GM12878 (cell line): ENCODE measurements around the gene NHLRC3. TPM values are rescaled to one million over a fixed set of nuclear protein-coding genes. Genes with fewer than 3 reads are reported as not detected.

Experiments used
- ATAC-seq: fragments of 200-7000 bp; cut with Tn5 transposase; 3 replicates; pipeline ENCODE4 v1.9.1; 2020; ENCODE audit warnings: mild to moderate bottlenecking, moderate library complexity
- BruUV-seq: library from RNA; stranded (reverse); fragments of 400-500 nt; replicated peaks from 2 replicates; lab custom pipeline; 2021; lab: Mats Ljungman, UMichigan
- CTCF ChIA-PET: fragments of 300-600 bp; sonication (Branson Sonifier 250); formaldehyde crosslinking; extraction: SDS; loops from one replicate; lab custom pipeline; 2021; ENCODE audit warnings: inconsistent platforms; lab: Yijun Ruan, JAX
- POLR2A ChIA-PET: fragments of 350-600 bp; formaldehyde crosslinking; extraction: SDS; loops from one replicate; lab custom pipeline; 2021; ENCODE audit warnings: inconsistent platforms; lab: Charles Lee
- RAD21 ChIA-PET: fragments of 300-600 bp; sonication (Branson Sonifier 250); formaldehyde crosslinking; loops from one replicate; lab custom pipeline; 2023; ENCODE audit warnings: antibody characterized with exemption; ENCODE audit not compliant: unreplicated experiment; lab: Charles Lee
- SMC1A ChIA-PET: fragments of 300-600 bp; sonication (Branson Sonifier 250); formaldehyde crosslinking; loops from one replicate; lab custom pipeline; 2023; ENCODE audit not compliant: unreplicated experiment, uncharacterized antibody; lab: Charles Lee
- DNase-seq: peaks from one replicate; pipeline ENCODE4 v3.0.0-alpha.2; 2011; ENCODE audit warnings: low read depth, low spot score
- FAIRE-seq: peaks from 3 replicates; lab custom pipeline; 2011; peaks lifted over from hg19 to GRCh38; lab: Jason Lieb, UNC
- H2AFZ ChIP-seq: 2 replicates; pipeline ENCODE4 v1.6.0; 2011; ENCODE audit warnings: low read depth, low read length, control low read depth; ENCODE audit not compliant: control insufficient read depth
- H3K27ac ChIP-seq: 2 replicates; pipeline ENCODE4 v1.5.1; 2011; ENCODE audit warnings: control low read depth; ENCODE audit not compliant: control insufficient read depth, insufficient read depth
- H3K27me3 ChIP-seq, 2 experiments: replicated peaks in 1 of 2; 2 replicates each; pipeline versions ENCODE4 v1.6.0 to v1.6.1; 2011; ENCODE audit warnings: low read length in 1 of 2; ENCODE audit not compliant: control insufficient read depth in 2 of 2, insufficient read depth in 2 of 2
- H3K36me3 ChIP-seq, 2 experiments: 2 replicates each; pipeline ENCODE4 v1.5.1; 2011; ENCODE audit warnings: low read length in 1 of 2; ENCODE audit not compliant: control insufficient read depth in 2 of 2, insufficient read depth in 2 of 2
- H3K4me1 ChIP-seq: 2 replicates; pipeline ENCODE4 v1.6.1; 2011; ENCODE audit warnings: mild to moderate bottlenecking, low read length, moderate library complexity, mixed read lengths; ENCODE audit not compliant: control insufficient read depth, insufficient read depth
- H3K4me2 ChIP-seq: 2 replicates; pipeline ENCODE4 v1.6.0; 2011; ENCODE audit warnings: control low read depth; ENCODE audit not compliant: control insufficient read depth, insufficient read depth
- H3K4me3 ChIP-seq: fragments of 200-600 bp; sonication (generic); 2 replicates; pipeline ENCODE4 v1.5.1; 2016
- H3K79me2 ChIP-seq: 2 replicates; pipeline ENCODE4 v1.6.0; 2011; ENCODE audit warnings: low read length; ENCODE audit not compliant: control insufficient read depth, insufficient read depth
- H3K9ac ChIP-seq: 2 replicates; pipeline ENCODE4 v1.8.0; 2011; ENCODE audit warnings: low read length, control low read depth, mixed read lengths; ENCODE audit not compliant: control insufficient read depth, insufficient read depth
- H3K9me3 ChIP-seq: replicated peaks from 3 replicates; pipeline ENCODE4 v1.5.1; 2011; ENCODE audit warnings: mild to moderate bottlenecking, low read length; ENCODE audit not compliant: control insufficient read depth, insufficient read depth
- H4K20me1 ChIP-seq: 2 replicates; pipeline ENCODE4 v1.6.0; 2011; ENCODE audit not compliant: control insufficient read depth, insufficient read depth
- CHD1 ChIP-seq: IDR thresholded peaks from 2 replicates; pipeline ENCODE4 v1.6.1; 2012; ENCODE audit warnings: low read depth, low read length, improper control_type of control experiment
- FOXM1 ChIP-seq: IDR thresholded peaks from 2 replicates; pipeline ENCODE4 v1.6.1; 2012; ENCODE audit warnings: low read depth, mild to moderate bottlenecking, inconsistent platforms, low read length, moderate library complexity
- IKZF2 ChIP-seq, 2 experiments: fragments of 450-650 bp; IDR thresholded peaks; 2 replicates each; pipeline ENCODE4 v1.6.1; 2017; ENCODE audit warnings: mild to moderate bottlenecking in 2 of 2, moderate library complexity in 2 of 2
- NRF1 ChIP-seq: conservative IDR thresholded peaks from 2 replicates; pipeline ENCODE4 v1.6.1; 2011; ENCODE audit warnings: mild to moderate bottlenecking, low read depth, low read length, improper control_type of control experiment
- SPI1 ChIP-seq: IDR thresholded peaks from 2 replicates; pipeline ENCODE4 v1.6.1; 2011; ENCODE audit warnings: low read depth, mild to moderate bottlenecking, low read length, moderate library complexity, borderline replicate concordance; ENCODE audit not compliant: insufficient read depth
- SUPT20H ChIP-seq: IDR thresholded peaks from 2 replicates; pipeline ENCODE4 v1.6.1; 2011; ENCODE audit warnings: low read depth, mild to moderate bottlenecking, low read length, moderate library complexity, borderline replicate concordance; ENCODE audit not compliant: control insufficient read depth
- WGBS: methylation state at CpG from one replicate; pipeline ENCODE4 v1.1.6; 2016; ENCODE audit warnings: low lambda C conversion rate; ENCODE audit not compliant: insufficient replicate concordance, insufficient coverage; ENCODE audit errors: missing lambda C conversion rate; 5-methylcytosine and 5-hydroxymethylcytosine counted together
- in situ Hi-C: fragments of 300-500 bp; cut with MboI; formaldehyde crosslinking; loops from 9 replicates; pipeline ENCODE4 v1.14.3; 2018; ENCODE audit warnings: mixed read lengths
- intact Hi-C: fragments of 100-400 bp; cut with micrococcal nuclease; formaldehyde crosslinking; loops from one replicate; pipeline ENCODE4 v1.14.2; 2022; ENCODE audit not compliant: unreplicated experiment
- polyA plus RNA-seq, 11 experiments: library from polyadenylated mRNA; depleted of rRNA in 4 of 11; unstranded in 6 of 11; stranded (reverse) in 5 of 11; fragments of >200 nt; fragmentation: Nextera tagmentation in 4 of 11; fragmentation: Illumina TruSeq in 1 of 11; extraction: Ambion mirVana in 4 of 11; extraction: Trizol in 1 of 11; gene quantifications; 1 replicate in 1 of 11; 2 replicates in 10 of 11; pipeline versions ENCODE4 v1.2.1 to v1.2.3, GENCODE V29; 2011 to 2016; ENCODE audit warnings: inconsistent platforms in 2 of 11, missing spikeins in 2 of 11, low read depth in 1 of 11
- total RNA-seq, 4 experiments: library from RNA; depleted of rRNA in 3 of 4; stranded (reverse); fragments of >200 nt in 3 of 4; fragmentation: Illumina TruSeq in 1 of 4; extraction: Trizol in 1 of 4; gene quantifications; 2 replicates each; pipeline versions ENCODE4 v1.2.1 to v1.2.3, GENCODE V29; 2013 to 2021
- TF ChIP-seq, protein P1 (sequence below): IDR thresholded peaks from 2 replicates; pipeline ENCODE4 v1.6.1; 2011; ENCODE audit warnings: borderline replicate concordance, low read depth, mild to moderate bottlenecking, moderate library complexity, mixed read lengths, low read length; ENCODE audit not compliant: insufficient read depth; ENCODE audit errors: extremely low read length
- TF ChIP-seq, protein P2 (sequence below): fragments of 450-650 bp; IDR thresholded peaks from 2 replicates; pipeline ENCODE4 v1.6.1; 2018; ENCODE audit warnings: mild to moderate bottlenecking, low read depth, moderate library complexity; ENCODE audit not compliant: partially characterized antibody

NHLRC3 gene
- total and polyA plus RNA-seq, 10 of the 15 experiments (the other 5 are each of a cell fraction or from before 2014, with no cell fraction given), result 8.3 to 38.0 (median 18.9) TPM

DNA sequence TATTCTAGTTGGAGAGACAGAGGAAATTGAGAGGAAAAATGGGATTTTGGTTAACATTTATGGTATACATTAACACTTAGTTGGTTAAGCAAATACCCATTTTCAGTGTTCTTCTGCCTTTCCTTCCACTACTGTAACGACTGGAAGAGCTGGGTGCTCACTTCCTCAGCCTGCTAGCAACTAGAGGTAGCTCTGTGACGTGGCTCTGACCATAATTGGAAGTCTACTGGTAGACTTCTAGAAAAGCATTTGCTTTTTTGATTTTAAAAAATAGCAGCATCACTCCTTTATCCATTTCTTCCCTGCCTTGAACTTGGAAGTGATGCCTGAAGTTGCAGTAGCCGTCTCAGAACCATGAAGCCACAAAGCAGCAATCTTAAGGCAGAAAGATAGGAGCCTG lies 15.9 kb downstream of the NHLRC3 start:
- no peak overlapping the region for H3K27ac ChIP-seq
- TF ChIP-seq SPI1, result peak; percentile 59; the same call in 1 of the 2 replicates
- TF ChIP-seq, protein P1, sequence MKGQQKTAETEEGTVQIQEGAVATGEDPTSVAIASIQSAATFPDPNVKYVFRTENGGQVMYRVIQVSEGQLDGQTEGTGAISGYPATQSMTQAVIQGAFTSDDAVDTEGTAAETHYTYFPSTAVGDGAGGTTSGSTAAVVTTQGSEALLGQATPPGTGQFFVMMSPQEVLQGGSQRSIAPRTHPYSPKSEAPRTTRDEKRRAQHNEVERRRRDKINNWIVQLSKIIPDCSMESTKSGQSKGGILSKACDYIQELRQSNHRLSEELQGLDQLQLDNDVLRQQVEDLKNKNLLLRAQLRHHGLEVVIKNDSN, result no peak
- BruUV-seq, result no TSS peak
- ATAC-seq, result peak; percentile 63
- DNase-seq, result no peak
- H3K4me3 ChIP-seq, result no peak overlapping the region
- H3K9ac ChIP-seq, result no peak overlapping the region
- no peaks in the 10 kb centered on the region; the same call in 1 of the 2 replicates for H4K20me1 ChIP-seq
- ChIA-PET POLR2A (no interaction called here), SMC1A (interaction anchor here (0.9 kb wide), 1 partner anchor 558 kb away, joined by 3 read pairs; no protein-coding TSS in a partner anchor), RAD21 (interaction anchor here (1.1 to 1.3 kb wide), 3 partner anchors 206 to 558 kb away, joined by 3 read pairs; no protein-coding TSS in a partner anchor), CTCF (interaction anchor here (1.0 to 2.5 kb wide), 3 partner anchors 558 to 617 kb away, joined by 3 to 8 read pairs (median 3); no protein-coding TSS in a partner anchor)
- H3K79me2 ChIP-seq, result no peaks in the 10 kb centered on the region
- 59% methylated on average over 3 of the region's 3 CpGs for WGBS
- H3K27me3 ChIP-seq, result no peaks in the 10 kb centered on the region
- 0 out of 4 replicates have a peak, but pooled peaks cover 0 to 3% of the 10 kb centered on the region in 2 experiments for H3K36me3 ChIP-seq
- intact Hi-C loops, result no loop called here
- in situ Hi-C loops, result loop anchor here (5.0 to 25.0 kb wide), 2 partner anchors 48 to 1633 kb away; no protein-coding TSS in a partner anchor
- H3K9me3 ChIP-seq, result no peaks in the 10 kb centered on the region; the same call in 2 of the 3 replicates
- FAIRE-seq, result no peak
- no peak overlapping the region for H2AFZ ChIP-seq
- H3K4me2 ChIP-seq, result no peak overlapping the region
- H3K4me1 ChIP-seq, result no peaks in the 10 kb centered on the region

DNA sequence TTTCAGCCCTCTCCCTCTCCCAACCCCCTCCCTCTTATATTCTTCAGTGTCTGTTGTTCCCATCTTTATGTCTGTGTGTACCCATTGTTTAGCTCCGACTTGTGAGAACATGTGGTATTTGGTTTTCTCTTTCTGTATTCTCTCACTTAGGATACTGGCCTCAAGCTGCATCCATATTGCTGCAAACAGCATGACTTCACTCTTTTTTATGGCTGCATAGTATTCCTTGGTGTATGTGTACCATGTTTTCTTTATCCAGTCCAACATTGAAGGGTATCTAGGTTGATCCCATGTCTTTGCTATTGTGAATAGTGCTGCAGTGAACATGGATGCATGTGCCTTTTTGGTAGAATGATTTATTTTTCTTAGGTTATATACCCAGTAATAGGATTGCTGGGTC lies 17.8 kb downstream of the NHLRC3 start:
- WGBS, result 100% methylated on average over 1 of the region's 1 CpG
- no peak overlapping the region for H3K4me2 ChIP-seq
- H3K27me3 ChIP-seq, result no peaks in the 10 kb centered on the region
- ChIA-PET CTCF (no interaction called here), SMC1A (interaction anchor here (0.6 to 1.0 kb wide), 2 partner anchors 560 to 1505 kb away, joined by 3 read pairs; no protein-coding TSS in a partner anchor), RAD21 (no interaction called here), POLR2A (interaction anchor here (0.7 kb wide), 1 partner anchor 57 kb away, joined by 3 read pairs; no protein-coding TSS in a partner anchor)
- no peak overlapping the region for H3K27ac ChIP-seq
- in situ Hi-C loops, result loop anchor here (25.0 kb wide), 1 partner anchor 1631 kb away; no protein-coding TSS in a partner anchor
- no peak overlapping the region for H2AFZ ChIP-seq
- H3K9me3 ChIP-seq, result no peaks in the 10 kb centered on the region; the same call in 2 of the 3 replicates
- no peak for ATAC-seq
- DNase-seq, result no peak
- H3K9ac ChIP-seq, result no peak overlapping the region
- H3K4me1 ChIP-seq, result no peaks in the 10 kb centered on the region
- 0 out of 4 replicates have a peak, but pooled peaks cover 0 to 3% of the 10 kb centered on the region in 2 experiments for H3K36me3 ChIP-seq
- intact Hi-C loops, result no loop called here
- no TSS peak for BruUV-seq
- no peaks in the 10 kb centered on the region; the same call in 1 of the 2 replicates for H4K20me1 ChIP-seq
- H3K79me2 ChIP-seq, result no peaks in the 10 kb centered on the region
- no peak overlapping the region for H3K4me3 ChIP-seq
- no peak for FAIRE-seq
- TF ChIP-seq, protein P2, sequence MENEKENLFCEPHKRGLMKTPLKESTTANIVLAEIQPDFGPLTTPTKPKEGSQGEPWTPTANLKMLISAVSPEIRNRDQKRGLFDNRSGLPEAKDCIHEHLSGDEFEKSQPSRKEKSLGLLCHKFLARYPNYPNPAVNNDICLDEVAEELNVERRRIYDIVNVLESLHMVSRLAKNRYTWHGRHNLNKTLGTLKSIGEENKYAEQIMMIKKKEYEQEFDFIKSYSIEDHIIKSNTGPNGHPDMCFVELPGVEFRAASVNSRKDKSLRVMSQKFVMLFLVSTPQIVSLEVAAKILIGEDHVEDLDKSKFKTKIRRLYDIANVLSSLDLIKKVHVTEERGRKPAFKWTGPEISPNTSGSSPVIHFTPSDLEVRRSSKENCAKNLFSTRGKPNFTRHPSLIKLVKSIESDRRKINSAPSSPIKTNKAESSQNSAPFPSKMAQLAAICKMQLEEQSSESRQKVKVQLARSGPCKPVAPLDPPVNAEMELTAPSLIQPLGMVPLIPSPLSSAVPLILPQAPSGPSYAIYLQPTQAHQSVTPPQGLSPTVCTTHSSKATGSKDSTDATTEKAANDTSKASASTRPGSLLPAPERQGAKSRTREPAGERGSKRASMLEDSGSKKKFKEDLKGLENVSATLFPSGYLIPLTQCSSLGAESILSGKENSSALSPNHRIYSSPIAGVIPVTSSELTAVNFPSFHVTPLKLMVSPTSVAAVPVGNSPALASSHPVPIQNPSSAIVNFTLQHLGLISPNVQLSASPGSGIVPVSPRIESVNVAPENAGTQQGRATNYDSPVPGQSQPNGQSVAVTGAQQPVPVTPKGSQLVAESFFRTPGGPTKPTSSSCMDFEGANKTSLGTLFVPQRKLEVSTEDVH, result no peak
- TF ChIP-seq FOXM1 (no peak), NRF1 (no peak), CHD1 (no peak), IKZF2 (IDR thresholded peaks at IDR 0.05) (no peak), SUPT20H (no peak)
